ENCODE data around the gene ARHGEF40. TPM values are rescaled to one million over a fixed set of nuclear protein-coding genes. Genes with fewer than 3 reads are reported as not detected.

Gene ARHGEF40
- total and polyA plus RNA-seq, 10 of the 15 experiments (the other 5 are each of a cell fraction or from before 2014, with no cell fraction given) = 0.03 to 0.31 (median 0.08) TPM; not detected in 2

DNA sequence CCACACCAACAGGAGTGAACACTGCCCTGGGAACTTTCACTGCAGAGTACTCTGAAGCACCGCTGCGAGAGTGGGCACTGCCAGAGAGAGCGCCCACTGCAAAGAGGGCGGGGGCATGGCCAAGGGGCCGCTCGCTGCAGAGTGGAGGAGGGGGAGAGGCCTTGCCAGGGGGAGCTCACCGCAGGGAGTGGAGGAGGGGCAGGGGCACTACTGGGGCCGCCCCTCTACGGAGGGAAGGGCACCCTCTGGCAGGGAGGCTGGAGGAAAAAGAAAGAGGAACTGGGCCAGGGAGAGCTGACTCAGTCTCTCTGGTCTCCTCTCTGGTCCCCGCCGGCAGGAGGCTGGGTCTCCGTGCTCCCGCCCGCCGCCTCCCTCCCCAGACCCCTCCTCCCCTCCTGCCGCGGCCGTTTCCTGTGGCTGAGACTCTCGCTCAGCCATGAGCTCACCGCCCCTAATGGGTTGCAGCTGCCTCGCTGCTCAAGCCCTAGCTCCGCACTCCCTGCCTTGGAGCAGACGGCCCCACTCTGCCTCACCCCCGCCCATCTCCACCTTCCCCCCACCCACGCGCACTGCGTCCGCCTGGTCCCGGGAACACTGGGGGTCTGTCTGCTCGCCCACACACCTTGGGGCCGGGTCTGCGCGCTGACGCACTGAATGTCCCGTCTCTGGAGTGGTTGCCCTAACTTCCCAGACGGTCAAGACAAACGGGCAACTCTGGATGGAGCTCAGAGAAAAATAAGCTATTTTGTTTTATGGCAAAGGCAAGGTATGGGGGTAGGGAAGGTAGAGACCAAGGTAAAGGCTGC is 1.3 kb downstream of the ARHGEF40 start:
- ChIA-PET CTCF (interaction anchor here (0.7 to 5.6 kb wide), 12 partner anchors 8 to 100 kb away, joined by 3 to 100 read pairs (median 8); partner anchors contain the start of gene TMEM253), SMC1A (ENCODE audit: uncharacterized antibody, unreplicated experiment) (interaction anchor here (0.6 to 3.1 kb wide), 8 partner anchors 8 to 427 kb away, joined by 3 to 30 read pairs (median 6); no protein-coding TSS in a partner anchor), POLR2A (interaction anchor here (0.6 to 2.6 kb wide), 4 partner anchors 33 to 1721 kb away, joined by 3 to 21 read pairs (median 5); no protein-coding TSS in a partner anchor), RAD21 (ENCODE audit: unreplicated experiment) (interaction anchor here (0.6 to 3.0 kb wide), 13 partner anchors 18 to 1202 kb away, joined by 3 to 42 read pairs (median 7); no protein-coding TSS in a partner anchor)
- H3K27ac ChIP-seq (ENCODE audit: control insufficient read depth, insufficient read depth) = no peak overlapping the region
- no peaks in the 10 kb centered on the region for H3K9me3 ChIP-seq (replicated peaks; ENCODE audit: control insufficient read depth, insufficient read depth, low read length)
- H4K20me1 ChIP-seq (ENCODE audit: control insufficient read depth, insufficient read depth) = no peaks in the 10 kb centered on the region
- peaks cover 9 to 20% of the 10 kb centered on the region in 2 experiments for H3K27me3 ChIP-seq (replicated peaks in 1 of 2; ENCODE audit: control insufficient read depth in 2 of 2, insufficient read depth in 2 of 2, low read length in 1 of 2)
- peak; percentile 52 for FAIRE-seq
- H3K9ac ChIP-seq (ENCODE audit: control insufficient read depth, insufficient read depth, low read length) = no peak overlapping the region; the same call in 1 of the 2 replicates
- ATAC-seq = peak; percentile 82
- peaks cover 29% of the 10 kb centered on the region for H3K4me1 ChIP-seq (ENCODE audit: control insufficient read depth, insufficient read depth, low read length)
- no peaks in the 10 kb centered on the region for H3K36me3 ChIP-seq (ENCODE audit: control insufficient read depth in 2 of 2, insufficient read depth in 2 of 2, low read length in 1 of 2)
- no TSS peak for BruUV-seq (replicated peaks)
- peak overlapping the region; percentile 67 for H3K4me3 ChIP-seq
- 2% methylated on average over 27 of the region's 37 CpGs for WGBS (ENCODE audit: insufficient coverage, insufficient replicate concordance, low lambda C conversion rate, missing lambda C conversion rate)
- intact Hi-C loops (cut with micrococcal nuclease; ENCODE audit: unreplicated experiment) (loop anchor here (1.0 kb wide), 1 partner anchor 33 kb away; no protein-coding TSS in a partner anchor), in situ Hi-C loops (cut with MboI) (no loop called here)
- H3K4me2 ChIP-seq (ENCODE audit: control insufficient read depth, insufficient read depth) = peak overlapping the region; percentile 67
- H3K79me2 ChIP-seq (ENCODE audit: control insufficient read depth, insufficient read depth, low read length) = no peaks in the 10 kb centered on the region
- peak; percentile 51 for DNase-seq (ENCODE audit: low read depth, low spot score)
- H2AFZ ChIP-seq (ENCODE audit: control insufficient read depth, low read depth, low read length) = peak overlapping the region; percentile 18; the same call in 1 of the 2 replicates
- TF ChIP-seq, protein P1, sequence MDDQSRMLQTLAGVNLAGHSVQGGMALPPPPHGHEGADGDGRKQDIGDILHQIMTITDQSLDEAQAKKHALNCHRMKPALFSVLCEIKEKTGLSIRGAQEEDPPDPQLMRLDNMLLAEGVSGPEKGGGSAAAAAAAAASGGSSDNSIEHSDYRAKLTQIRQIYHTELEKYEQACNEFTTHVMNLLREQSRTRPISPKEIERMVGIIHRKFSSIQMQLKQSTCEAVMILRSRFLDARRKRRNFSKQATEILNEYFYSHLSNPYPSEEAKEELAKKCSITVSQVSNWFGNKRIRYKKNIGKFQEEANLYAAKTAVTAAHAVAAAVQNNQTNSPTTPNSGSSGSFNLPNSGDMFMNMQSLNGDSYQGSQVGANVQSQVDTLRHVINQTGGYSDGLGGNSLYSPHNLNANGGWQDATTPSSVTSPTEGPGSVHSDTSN (IDR thresholded peaks at IDR 0.05; ENCODE audit: insufficient replicate concordance, low read depth, low read length) = no peak
- no peak for TF ChIP-seq ZSCAN29 (IDR thresholded peaks at IDR 0.05)
- TF ChIP-seq, protein P2, sequence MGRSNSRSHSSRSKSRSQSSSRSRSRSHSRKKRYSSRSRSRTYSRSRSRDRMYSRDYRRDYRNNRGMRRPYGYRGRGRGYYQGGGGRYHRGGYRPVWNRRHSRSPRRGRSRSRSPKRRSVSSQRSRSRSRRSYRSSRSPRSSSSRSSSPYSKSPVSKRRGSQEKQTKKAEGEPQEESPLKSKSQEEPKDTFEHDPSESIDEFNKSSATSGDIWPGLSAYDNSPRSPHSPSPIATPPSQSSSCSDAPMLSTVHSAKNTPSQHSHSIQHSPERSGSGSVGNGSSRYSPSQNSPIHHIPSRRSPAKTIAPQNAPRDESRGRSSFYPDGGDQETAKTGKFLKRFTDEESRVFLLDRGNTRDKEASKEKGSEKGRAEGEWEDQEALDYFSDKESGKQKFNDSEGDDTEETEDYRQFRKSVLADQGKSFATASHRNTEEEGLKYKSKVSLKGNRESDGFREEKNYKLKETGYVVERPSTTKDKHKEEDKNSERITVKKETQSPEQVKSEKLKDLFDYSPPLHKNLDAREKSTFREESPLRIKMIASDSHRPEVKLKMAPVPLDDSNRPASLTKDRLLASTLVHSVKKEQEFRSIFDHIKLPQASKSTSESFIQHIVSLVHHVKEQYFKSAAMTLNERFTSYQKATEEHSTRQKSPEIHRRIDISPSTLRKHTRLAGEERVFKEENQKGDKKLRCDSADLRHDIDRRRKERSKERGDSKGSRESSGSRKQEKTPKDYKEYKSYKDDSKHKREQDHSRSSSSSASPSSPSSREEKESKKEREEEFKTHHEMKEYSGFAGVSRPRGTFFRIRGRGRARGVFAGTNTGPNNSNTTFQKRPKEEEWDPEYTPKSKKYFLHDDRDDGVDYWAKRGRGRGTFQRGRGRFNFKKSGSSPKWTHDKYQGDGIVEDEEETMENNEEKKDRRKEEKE (IDR thresholded peaks at IDR 0.05) = no peak
- no peak for TF ChIP-seq TARDBP (IDR thresholded peaks at IDR 0.05; ENCODE audit: borderline replicate concordance)
- no peak for TF ChIP-seq MYC (IDR thresholded peaks at IDR 0.05; ENCODE audit: insufficient read depth, insufficient read length, insufficient replicate concordance, low read length, severe bottlenecking)
- no peak for TF ChIP-seq EZH2 (IDR thresholded peaks at IDR 0.05; ENCODE audit: borderline replicate concordance, control insufficient read depth, low read depth, low read length)
- TF ChIP-seq TCF12 (IDR thresholded peaks at IDR 0.05; ENCODE audit: low read depth, low read length) = peak; percentile 78; the same call in 1 of the 2 replicates
- TF ChIP-seq HCFC1 (IDR thresholded peaks at IDR 0.05; ENCODE audit: low read length) = no peak
- TF ChIP-seq MXI1 (IDR thresholded peaks at IDR 0.05; ENCODE audit: low read depth, low read length) = no peak
- no peak for TF ChIP-seq ZZZ3 (IDR thresholded peaks at IDR 0.05; ENCODE audit: control insufficient read depth, insufficient read length, low read depth)
- peak; percentile 66 for TF ChIP-seq IKZF1 (conservative IDR thresholded peaks at IDR 0.05)
- no peak for TF ChIP-seq YY1 (IDR thresholded peaks at IDR 0.05; ENCODE audit: low read depth, low read length)
- no peak for TF ChIP-seq SMC3 (IDR thresholded peaks at IDR 0.05; ENCODE audit: borderline replicate concordance, low read length)
- no peak for TF ChIP-seq ESRRA (IDR thresholded peaks at IDR 0.05; ENCODE audit: low read length)
- no peak for TF ChIP-seq KAT2A (conservative IDR thresholded peaks at IDR 0.05; ENCODE audit: control insufficient read depth, low read depth, low read length)
- 0 out of 2 replicates have a peak, but pooled peaks have one; percentile 26 for TF ChIP-seq NR2F1 (conservative IDR thresholded peaks at IDR 0.05)
- no peak for TF ChIP-seq ETV6 (conservative IDR thresholded peaks at IDR 0.05 in 1 of 2, IDR thresholded peaks at IDR 0.05 in 1 of 2; ENCODE audit: borderline replicate concordance in 1 of 2, low read depth in 1 of 2)
- TF ChIP-seq RCOR1 (conservative IDR thresholded peaks at IDR 0.05; ENCODE audit: low read depth, low read length) = no peak
- peak; percentile 36 for TF ChIP-seq MEF2B (IDR thresholded peaks at IDR 0.05; ENCODE audit: partially characterized antibody, poor library complexity, severe bottlenecking)

Measured in GM12878 (cell line).